Measurements from ENCODE around the gene APOL1.
A peak's percentile ranks its signal among the peaks of the same experiment; 100 is the strongest.

APOL1 gene

GRCh38 chr22:36291831-36292740, 39.2 kb downstream of the APOL1 start:
- DNase-seq (ENCODE audit: low spot score), result no peak

DNA sequence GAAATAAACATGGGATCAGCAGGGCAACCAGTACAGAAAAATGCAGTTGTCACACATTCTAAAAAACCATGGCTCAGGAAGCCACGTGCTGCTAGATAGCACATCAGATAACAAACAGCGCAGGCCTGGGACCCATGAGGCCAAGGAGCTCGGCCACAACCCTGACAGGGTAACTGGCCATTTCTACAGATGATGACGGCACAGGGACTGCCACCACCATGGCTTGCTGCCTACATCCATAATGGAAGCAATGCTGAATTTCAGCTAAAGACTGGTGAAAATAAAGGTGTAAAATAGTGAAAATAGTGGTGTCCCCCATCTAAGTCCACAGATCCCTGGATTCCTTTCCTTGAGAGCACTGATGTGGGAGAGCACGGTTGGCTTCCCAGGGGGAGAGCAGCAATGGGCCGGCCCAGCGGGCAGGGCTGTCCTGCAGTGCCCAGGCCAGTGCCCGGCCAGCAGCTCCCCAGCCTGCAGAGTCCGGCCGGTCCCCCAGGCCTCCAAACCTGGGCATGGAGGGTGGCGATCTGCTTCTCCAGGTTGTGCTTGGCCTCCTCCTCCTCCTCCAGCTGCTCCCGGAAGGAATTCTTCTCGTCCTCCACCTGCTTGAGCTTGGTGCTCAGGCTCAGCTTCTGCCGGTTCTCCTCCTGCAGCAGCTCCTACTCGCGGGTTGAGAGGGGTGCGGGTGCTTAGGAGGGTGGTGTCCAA, 40.0 kb downstream of the APOL1 start:
- no peak for DNase-seq (ENCODE audit: low spot score)

- no peak for DNase-seq (ENCODE audit: low spot score)
Measured at GRCh38 chr22:36293606-36294292, 40.8 kb downstream of the APOL1 start.

- no peak for DNase-seq (ENCODE audit: low spot score)
Measured at GRCh38 chr22:36294293-36294620, 41.3 kb downstream of the APOL1 start.

DNA sequence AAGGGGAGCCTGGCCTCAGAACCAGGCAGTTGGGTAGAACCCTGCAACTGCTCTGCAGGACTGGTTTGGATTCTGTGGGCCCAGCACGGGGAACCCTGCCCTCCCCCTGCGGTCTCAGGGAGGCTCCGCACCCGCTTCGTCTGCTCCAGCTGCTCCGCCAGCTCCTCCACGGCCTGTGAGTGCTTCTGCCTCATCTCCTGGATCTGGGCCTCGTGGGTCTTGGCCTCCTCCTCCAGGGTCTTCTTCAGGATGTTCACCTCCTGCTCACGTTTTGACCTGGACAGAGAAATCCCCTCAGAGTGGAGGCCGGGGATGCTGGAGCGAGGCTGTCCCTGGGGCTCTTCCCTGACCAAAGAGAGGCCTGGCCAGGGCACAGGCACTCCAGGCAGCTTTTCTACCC, 41.9 kb downstream of the APOL1 start:
- DNase-seq (ENCODE audit: low spot score), result no peak

DNA sequence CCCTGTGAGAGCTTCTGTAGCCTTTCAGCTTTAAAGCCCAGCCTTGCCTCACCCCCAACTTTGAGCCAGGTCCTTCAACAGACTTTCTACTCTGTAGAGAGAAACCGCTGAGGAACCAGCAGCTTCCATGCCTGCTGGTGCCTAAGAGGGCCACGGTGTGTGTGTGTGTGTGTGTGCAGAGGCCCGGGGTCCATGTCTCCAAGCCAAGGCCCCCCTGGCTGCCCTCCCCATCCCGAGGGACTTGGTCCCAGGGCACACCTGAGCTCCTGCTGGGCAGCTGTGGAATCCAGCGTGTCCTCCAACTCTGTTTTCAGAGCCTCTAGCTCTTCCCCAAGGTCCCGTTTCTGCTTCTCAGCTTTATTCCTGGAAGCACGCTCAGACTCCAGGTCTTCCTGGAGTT, 42.3 kb downstream of the APOL1 start:
- no peak for DNase-seq (ENCODE audit: low spot score)

DNA sequence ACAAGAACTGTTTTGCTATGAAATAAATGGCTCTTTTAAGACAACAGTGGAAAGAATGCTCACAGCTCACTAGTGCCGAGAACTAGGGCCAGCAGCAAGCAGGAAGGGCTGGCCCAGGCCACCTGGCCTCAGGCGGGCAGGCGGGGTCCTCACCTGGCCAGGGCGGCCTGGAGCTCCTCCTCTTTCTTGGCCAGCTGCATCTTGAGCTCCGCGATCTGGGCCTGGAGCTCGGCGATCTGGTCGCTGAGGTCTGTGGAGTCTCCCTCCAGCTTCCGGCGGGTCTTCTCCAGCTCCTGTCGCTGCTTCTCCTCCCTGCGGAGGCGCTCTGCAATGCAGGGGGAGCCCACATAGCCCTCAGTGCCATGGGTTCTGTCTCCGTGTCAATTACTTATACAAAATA, 43.8 kb downstream of the APOL1 start:
- no peak for DNase-seq (ENCODE audit: low spot score)

- DNase-seq (ENCODE audit: low spot score), result no peak
Measured at GRCh38 chr22:36297568-36297967, 44.6 kb downstream of the APOL1 start.

GRCh38 chr22:36298118-36298517, 45.2 kb downstream of the APOL1 start:
- DNase-seq (ENCODE audit: low spot score), result no peak

- DNase-seq (ENCODE audit: low spot score), result no peak
Measured at GRCh38 chr22:36298601-36299000, 45.7 kb downstream of the APOL1 start.

GRCh38 chr22:36299295-36299694, 46.4 kb downstream of the APOL1 start:
- DNase-seq (ENCODE audit: low spot score), result no peak

GRCh38 chr22:36299911-36300310, 47.0 kb downstream of the APOL1 start:
- no peak for DNase-seq (ENCODE audit: low spot score)

DNA sequence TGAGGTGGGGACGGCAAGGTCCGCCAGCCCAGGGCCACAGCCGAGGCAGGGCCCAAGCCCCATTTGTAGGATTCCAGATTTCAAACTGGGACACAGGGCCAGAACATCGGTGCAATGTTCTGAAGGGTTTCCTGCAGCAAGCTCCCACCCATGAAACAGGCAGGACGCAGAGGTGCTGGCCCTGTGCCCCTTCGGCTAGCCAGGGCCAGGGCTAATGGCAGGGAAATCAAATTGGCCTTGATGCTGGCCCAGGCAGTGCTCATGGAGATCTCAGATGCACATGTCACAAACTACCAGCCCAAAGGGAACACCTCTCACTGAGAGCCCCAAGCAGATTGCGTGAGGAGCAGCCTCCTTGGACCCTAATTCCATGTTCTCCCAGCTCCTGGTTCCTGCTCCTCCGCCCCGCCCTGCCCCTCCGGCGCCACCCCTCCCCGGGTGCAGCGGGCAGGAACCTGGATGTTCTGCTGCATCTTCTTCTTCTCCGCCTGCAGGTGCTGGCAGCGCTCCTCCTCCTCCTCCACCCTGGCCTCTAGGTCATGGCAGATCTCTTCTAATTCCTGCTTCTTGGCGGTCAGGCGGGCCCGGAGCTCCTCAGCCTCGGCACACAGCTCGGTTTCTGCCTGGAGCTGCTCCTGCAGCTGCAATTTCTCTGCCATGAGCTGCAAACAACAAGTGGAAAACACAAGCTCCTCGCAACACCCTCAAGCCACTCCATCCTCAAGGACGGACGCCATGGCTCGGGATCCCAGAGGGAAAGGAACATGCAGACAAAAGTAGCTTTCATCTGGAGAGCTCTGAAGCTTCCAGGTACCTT, 47.7 kb downstream of the APOL1 start:
- no peak for DNase-seq (ENCODE audit: low spot score)

GRCh38 chr22:36301384-36301828, 48.5 kb downstream of the APOL1 start:
- peak; percentile 81 for DNase-seq (ENCODE audit: low spot score)

GRCh38 chr22:36301851-36302250, 48.9 kb downstream of the APOL1 start:
- peak; percentile 29 for DNase-seq (ENCODE audit: low spot score)

DNA sequence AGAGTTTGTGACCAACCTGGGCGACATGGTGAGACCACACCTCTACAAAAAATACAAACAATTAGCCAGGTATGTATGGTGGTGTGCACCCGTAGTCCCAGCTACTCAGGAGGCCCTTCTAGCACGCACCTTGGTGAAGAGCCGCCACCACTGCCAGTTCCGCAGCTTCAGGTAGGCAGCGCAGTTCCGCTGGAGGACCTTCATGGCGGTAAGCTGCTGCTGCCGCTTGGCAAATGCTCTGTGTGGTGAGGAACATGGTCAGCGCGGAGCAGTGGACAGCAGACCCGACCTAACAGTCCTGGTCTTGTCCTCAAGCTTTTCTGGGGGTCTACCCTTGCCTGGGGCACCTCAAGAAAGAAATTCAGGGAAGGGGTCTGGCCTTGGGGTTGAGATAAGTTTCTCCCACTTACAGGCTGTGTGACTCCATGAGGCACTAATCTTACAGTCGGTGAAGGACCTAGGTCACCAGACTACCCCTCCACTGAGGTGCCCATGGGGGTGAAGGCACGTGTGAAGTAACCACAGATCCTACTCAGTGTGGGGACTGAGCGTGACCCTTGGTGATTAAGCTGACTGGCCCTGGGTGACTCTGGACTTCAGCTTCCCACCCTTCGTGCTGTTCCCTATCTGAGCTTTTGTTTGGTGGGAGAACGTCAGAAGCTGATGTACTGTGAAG, 49.6 kb downstream of the APOL1 start:
- DNase-seq (ENCODE audit: low spot score), result no peak

DNA sequence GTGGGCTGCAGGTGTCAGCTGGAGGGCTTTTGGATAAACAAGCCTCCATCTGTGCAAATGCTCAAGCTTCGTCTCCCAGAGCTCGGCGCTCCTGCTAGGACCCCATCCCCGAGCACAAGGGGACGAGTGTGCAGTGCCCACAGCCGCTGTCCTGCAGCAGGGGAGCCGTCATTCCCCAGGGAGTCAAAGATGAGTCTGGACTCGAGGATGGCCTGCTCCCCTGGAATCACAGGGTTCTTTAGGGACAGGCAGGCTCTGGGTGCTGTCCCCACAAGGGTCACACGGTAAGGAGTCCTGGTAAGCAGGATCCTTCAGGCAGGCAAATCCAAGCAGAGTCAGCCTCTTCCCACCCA, 50.2 kb downstream of the APOL1 start:
- DNase-seq (ENCODE audit: low spot score), result no peak

DNA sequence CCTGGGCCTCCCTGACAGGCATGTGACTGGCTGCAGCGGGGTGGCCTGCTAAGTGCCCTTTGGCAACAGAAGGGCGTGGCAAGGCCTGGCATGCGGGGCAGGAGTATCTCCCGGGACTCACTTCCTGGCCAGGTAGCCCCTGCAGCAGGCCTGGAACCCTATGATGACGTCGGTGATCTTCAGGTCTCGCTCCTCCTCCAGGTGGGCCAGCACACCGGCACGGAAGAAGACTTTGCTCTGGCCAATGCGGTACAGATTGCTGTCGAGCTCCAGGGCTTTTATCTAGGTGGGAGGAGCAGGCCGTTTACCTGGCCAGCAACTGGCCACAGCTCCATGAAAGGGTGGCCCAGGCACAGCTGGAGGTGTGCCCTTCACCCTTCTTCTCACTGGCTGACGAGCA, 50.9 kb downstream of the APOL1 start:
- DNase-seq (ENCODE audit: low spot score), result peak; percentile 82

- no peak for DNase-seq (ENCODE audit: low spot score)
Measured at GRCh38 chr22:36304429-36304828, 51.5 kb downstream of the APOL1 start.

DNA sequence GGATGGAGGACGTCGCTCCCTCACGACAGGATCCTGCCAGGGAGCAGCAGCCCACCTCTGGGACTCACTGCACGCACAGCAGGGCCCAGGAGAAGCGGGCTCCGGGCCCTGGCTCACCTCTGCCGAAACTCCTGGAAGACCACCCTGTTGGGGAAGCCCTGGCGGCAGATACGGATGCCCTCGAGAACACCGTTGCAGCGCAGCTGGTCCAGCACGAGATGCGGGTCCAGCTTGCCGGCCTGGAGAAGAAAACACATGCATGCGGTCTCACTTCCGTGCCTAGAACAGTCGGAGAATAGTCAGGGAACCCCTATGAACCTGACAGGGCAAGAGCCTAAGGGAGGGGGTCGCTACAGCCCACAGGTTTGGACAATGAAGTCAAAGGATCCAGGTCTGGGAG, 52.9 kb downstream of the APOL1 start:
- DNase-seq (ENCODE audit: low spot score), result no peak

DNA sequence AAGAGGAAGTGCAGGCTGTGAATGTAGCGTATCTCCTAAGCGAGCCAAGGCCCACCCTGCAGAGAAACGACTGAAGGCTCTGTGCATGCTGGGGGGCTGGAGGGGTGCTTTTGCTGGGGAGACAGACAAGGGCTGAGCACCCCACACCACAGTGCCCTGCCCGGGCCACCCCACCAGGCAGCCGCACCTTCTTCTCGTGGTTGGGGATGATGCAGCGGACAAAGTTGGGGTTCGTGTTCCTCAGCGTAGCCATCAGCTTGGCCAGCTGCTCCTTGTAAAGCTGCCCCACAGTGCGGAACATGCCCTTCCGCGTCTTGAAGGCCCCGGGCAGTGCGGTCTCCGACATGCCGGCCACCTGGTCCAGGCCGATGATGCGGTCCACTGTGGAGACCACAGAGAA, 53.3 kb downstream of the APOL1 start:
- no peak for DNase-seq (ENCODE audit: low spot score)

- no peak for DNase-seq (ENCODE audit: low spot score)
Measured at GRCh38 chr22:36308880-36309279, 55.9 kb downstream of the APOL1 start.
